Esophagus (tissue), 2 donors: ENCODE measurements around the gene NR1D1. TPM values are rescaled to one million over a fixed set of nuclear protein-coding genes. Genes with fewer than 3 reads are reported as not detected.

ENCODE experiments used
- H3K27ac ChIP-seq, 2 donors: one replicate each; pipeline ENCODE4 v1.5.1; 2013; ENCODE audit warnings: low read depth in 2 of 2, mild to moderate bottlenecking in 2 of 2, inconsistent platforms in 1 of 2, low read length in 1 of 2, moderate library complexity in 1 of 2
- H3K27me3 ChIP-seq, 2 donors: one replicate each; pipeline ENCODE4 v1.6.1; 2013; ENCODE audit warnings: low read length in 2 of 2, control low read depth in 1 of 2, mild to moderate bottlenecking in 1 of 2; ENCODE audit not compliant: insufficient read depth in 2 of 2, control insufficient read depth in 1 of 2
- H3K36me3 ChIP-seq, 2 donors: one replicate each; pipeline ENCODE4 v1.6.1; 2013; ENCODE audit warnings: low read length in 1 of 2; ENCODE audit not compliant: control insufficient read depth in 2 of 2, insufficient read depth in 2 of 2
- H3K4me1 ChIP-seq, 2 donors: one replicate each; pipeline ENCODE4 v1.6.1; 2013; ENCODE audit warnings: low read length in 1 of 2; ENCODE audit not compliant: control insufficient read depth in 2 of 2, insufficient read depth in 2 of 2
- H3K4me3 ChIP-seq, 2 donors: one replicate each; pipeline ENCODE4 v1.5.1; 2013; ENCODE audit warnings: low read length in 2 of 2, mild to moderate bottlenecking in 2 of 2, low read depth in 1 of 2, moderate library complexity in 1 of 2
- H3K9me3 ChIP-seq, 2 donors: one replicate each; pipeline ENCODE4 v1.6.1; 2013; ENCODE audit warnings: mild to moderate bottlenecking in 2 of 2, low read depth in 1 of 2, low read length in 1 of 2, moderate library complexity in 1 of 2; ENCODE audit not compliant: control insufficient read depth in 2 of 2, insufficient read depth in 1 of 2
- WGBS, 2 donors: extraction: QIAGEN DNeasy Blood & Tissue Kit; methylation state at CpG; one replicate each; pipeline ENCODE4 v1.1.7; 2013; 5-methylcytosine and 5-hydroxymethylcytosine counted together
- polyA plus RNA-seq, 2 donors: library from polyadenylated mRNA; stranded (reverse); fragments of 200-250 nt; gene quantifications; one replicate each; pipeline ENCODE4 v1.2.3, GENCODE V29; 2013
- donor health status: healthy with polysubstance abuse.
- donor health status: Bipolar disorder and iron deficiency.

The NR1D1 gene
- polyA plus RNA-seq, 2 donors, result 23.6 to 24.6 TPM

- Histone ChIP-seq H3K4me3 (no peak overlapping the region), H3K36me3 (no peaks in the 10 kb centered on the region), H3K27ac (peak overlapping the region; percentile 89 to 97), H3K4me1 (peaks cover 8 to 10% of the 10 kb centered on the region in 2 donors), H3K9me3 (no peaks in the 10 kb centered on the region), H3K27me3 (no peaks in the 10 kb centered on the region)
- 34 to 45% methylated on average over 4 of the region's 4 CpGs for WGBS, 2 donors
Measured at GRCh38 chr17:40112718-40113109, 12.3 kb upstream of the NR1D1 start.

GRCh38 chr17:40112191-40112711 is 11.9 kb upstream of the NR1D1 start:
- H3K4me3 ChIP-seq, result no peak overlapping the region
- no peaks in the 10 kb centered on the region for H3K36me3 ChIP-seq
- peak overlapping the region; percentile 89 to 97 for H3K27ac ChIP-seq
- WGBS, 2 donors, result 6 to 9% methylated on average over 2 of the region's 2 CpGs
- H3K27me3 ChIP-seq, result no peaks in the 10 kb centered on the region
- peaks cover 8 to 14% of the 10 kb centered on the region in 2 donors for H3K4me1 ChIP-seq
- H3K9me3 ChIP-seq, result no peaks in the 10 kb centered on the region

DNA sequence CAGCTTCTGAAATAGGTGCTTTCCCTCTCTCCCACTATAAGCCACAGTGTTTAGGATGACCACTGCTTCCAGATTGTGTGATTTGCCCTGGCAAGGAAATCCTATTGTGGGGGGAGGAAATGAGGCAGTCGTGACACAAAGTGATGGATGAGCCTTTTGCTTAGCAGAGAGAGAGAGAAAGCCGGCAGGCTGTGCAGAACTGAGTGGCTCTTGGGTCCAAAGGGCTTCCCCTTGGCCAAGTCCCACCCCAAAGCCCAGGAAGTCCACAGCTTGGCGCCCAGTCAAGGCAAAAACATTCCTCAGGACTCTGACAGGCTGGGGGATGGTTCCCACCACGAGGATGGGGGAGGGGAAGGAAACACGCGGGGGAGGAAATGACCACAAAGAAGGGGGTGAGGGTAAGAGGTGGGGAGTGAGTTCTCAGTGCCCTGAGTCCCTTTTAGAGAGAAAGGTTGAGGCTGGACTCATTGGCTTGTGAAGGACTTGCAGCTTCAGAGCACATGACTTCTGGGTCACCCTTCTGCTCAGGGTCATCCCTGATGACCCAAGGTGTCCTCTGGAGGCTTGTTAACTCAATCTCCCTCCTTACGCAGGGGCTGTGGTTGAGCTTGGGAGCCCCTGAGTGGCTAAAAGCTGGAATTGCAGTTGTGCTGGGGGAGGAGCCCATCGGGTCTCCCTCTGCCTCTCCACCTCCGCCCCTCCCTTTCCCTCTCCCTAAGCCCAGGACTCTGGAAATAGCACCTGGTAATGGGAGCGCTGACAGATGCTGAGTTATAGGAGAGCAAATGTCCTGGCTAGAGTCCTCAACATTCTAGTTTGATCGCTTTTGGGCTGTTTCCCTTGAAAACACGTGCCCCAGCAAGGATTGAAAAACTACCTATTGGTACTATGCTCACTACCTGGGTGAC is 11.1 kb upstream of the NR1D1 start:
- Histone ChIP-seq H3K27me3 (no peaks in the 10 kb centered on the region), H3K4me3 (no peak overlapping the region), H3K9me3 (no peaks in the 10 kb centered on the region), H3K27ac (peak overlapping the region; percentile 89 to 91), H3K36me3 (no peaks in the 10 kb centered on the region), H3K4me1 (peaks cover 8 to 15% of the 10 kb centered on the region in 2 donors)
- 0 to 2% methylated on average over 12 of the region's 12 CpGs for WGBS, 2 donors

GRCh38 chr17:40110026-40110845 is 9.8 kb upstream of the NR1D1 start:
- WGBS, 2 donors, result 70 to 78% methylated on average over 3 of the region's 3 CpGs
- Histone ChIP-seq H3K27me3 (no peaks in the 10 kb centered on the region), H3K4me3 (no peak overlapping the region), H3K36me3 (no peaks in the 10 kb centered on the region), H3K4me1 (peaks cover 12 to 15% of the 10 kb centered on the region in 2 donors), H3K27ac (peak overlapping the region; percentile 84 to 89), H3K9me3 (no peaks in the 10 kb centered on the region)

GRCh38 chr17:40108970-40109824 is 8.8 kb upstream of the NR1D1 start:
- Histone ChIP-seq H3K27ac (peak overlapping the region; percentile 89 to 98), H3K9me3 (no peaks in the 10 kb centered on the region), H3K27me3 (no peaks in the 10 kb centered on the region), H3K4me1 (peaks cover 12 to 17% of the 10 kb centered on the region in 2 donors), H3K4me3 (no peak overlapping the region), H3K36me3 (no peaks in the 10 kb centered on the region)
- 88 to 89% methylated on average over 9 of the region's 9 CpGs for WGBS, 2 donors

DNA sequence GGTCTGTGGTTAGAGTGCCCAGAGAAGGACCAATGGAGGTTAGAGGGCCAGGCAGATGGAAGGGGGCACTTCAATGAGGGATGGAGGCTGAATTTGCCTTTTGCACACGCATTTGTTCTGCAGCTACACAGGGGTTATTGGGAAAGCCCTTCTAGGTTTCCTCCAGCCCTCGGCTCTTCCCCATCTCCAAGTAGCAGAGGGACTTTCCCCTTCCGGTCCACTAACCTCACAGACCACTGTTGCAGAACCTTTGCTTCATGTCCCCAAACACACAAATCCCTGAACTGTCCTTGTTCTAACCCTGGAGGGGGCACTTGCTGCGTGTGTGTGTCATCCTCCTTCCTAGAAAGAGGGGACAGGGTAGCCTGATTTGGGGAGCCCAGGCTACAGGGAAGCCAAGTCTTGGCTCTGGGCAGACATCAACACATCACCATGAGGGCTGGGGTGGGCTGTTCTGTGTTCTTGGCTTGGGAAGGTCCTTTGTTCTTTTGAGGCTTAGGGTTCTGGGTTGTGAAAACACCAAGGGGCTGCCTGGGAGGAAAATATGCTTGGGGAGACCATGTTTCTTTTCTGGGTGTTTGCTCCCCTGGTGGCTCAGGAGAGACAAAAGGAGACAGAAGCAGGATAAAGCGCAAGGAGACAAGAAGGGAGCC is 7.3 kb upstream of the NR1D1 start:
- Histone ChIP-seq H3K9me3 (no peaks in the 10 kb centered on the region), H3K27ac (peak overlapping the region; percentile 96 to 98), H3K4me3 (no peak overlapping the region), H3K4me1 (peaks cover 12 to 23% of the 10 kb centered on the region in 2 donors), H3K27me3 (no peaks in the 10 kb centered on the region), H3K36me3 (no peaks in the 10 kb centered on the region)
- WGBS, 2 donors, result 40 to 43% methylated on average over 5 of the region's 5 CpGs

GRCh38 chr17:40106760-40107521 is 6.6 kb upstream of the NR1D1 start:
- H3K4me3 ChIP-seq, result no peak overlapping the region
- WGBS, 2 donors, result 64 to 68% methylated on average over 20 of the region's 20 CpGs
- H3K27ac ChIP-seq, result peak overlapping the region; percentile 96 to 98
- no peaks in the 10 kb centered on the region for H3K9me3 ChIP-seq
- peaks cover 12 to 23% of the 10 kb centered on the region in 2 donors for H3K4me1 ChIP-seq
- H3K27me3 ChIP-seq, result no peaks in the 10 kb centered on the region
- H3K36me3 ChIP-seq, result no peaks in the 10 kb centered on the region
